HG02884 (cell line): Measurements from ENCODE around the gene CUX1.
"Not testable (repeated sequence)": the region's sequence is repeated elsewhere in the genome, so short reads cannot be mapped to it uniquely, and the experiment has no call there.

ENCODE experiments used
- ATAC-seq: cut with Tn5 transposase; IDR thresholded peaks from one replicate; pipeline ENCODE4 v1.9.1; 2021; ENCODE audit warnings: mild to moderate bottlenecking, moderate library complexity; ENCODE audit not compliant: unreplicated experiment

CUX1 gene

DNA sequence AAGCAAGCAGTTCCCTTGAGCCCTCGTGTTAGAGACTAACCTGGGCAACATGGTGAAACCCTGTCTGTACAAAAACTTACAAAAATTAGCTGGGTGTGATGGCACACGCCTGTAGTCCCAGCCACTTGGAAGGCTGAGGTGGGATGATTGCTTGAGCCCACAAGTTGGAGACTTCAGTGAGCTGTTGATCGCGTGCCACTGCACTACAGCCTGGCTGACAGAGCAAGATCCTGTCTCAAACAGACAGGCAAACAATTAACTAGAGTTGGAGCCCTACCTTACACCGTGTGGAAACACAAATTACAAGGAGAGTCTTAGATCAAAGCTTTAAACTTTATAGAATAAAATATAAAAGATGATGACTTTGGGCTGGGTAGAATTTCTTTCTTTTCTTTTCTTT, 219.5 kb downstream of the CUX1 start:
- ATAC-seq: no peak

DNA sequence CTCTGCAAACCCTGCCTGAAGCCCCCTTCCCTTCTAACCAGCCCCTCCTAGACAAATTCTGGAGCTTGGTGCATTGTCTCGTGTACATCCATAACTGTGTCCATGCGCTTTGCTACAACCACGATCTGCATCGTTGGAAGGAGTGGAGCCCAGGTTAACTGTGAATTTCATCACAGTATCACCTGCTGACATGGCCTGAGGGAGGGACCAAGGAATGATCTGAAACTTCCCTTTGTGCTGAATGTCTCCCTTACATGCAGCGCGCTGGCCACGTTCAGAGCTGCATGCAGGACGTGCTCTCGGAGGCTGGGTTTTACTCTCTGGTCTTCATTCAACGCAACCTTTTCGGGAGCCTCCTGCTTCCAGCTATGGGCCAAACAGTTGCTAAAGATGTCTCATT, 222.3 kb downstream of the CUX1 start:
- ATAC-seq: no peak

DNA sequence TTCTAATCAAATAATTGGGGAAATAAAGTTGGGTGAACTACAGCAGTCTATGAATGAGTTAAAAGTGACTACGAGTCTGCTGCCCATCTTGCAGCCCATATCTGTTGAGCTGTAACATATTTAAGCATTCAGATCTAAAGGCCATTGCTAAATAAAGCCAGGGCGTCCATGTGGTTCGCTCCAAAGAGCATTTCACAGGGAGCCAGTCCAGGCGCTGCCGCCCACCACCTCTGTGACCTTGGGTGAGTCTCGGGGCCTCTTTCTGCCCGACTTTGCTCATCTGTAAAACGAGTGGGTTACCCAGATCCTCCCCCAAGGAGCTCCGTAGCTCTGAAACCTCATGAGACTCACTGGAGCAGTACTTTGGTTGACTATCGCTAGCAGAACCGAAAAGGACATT, 223.1 kb downstream of the CUX1 start:
- ATAC-seq: no peak

DNA sequence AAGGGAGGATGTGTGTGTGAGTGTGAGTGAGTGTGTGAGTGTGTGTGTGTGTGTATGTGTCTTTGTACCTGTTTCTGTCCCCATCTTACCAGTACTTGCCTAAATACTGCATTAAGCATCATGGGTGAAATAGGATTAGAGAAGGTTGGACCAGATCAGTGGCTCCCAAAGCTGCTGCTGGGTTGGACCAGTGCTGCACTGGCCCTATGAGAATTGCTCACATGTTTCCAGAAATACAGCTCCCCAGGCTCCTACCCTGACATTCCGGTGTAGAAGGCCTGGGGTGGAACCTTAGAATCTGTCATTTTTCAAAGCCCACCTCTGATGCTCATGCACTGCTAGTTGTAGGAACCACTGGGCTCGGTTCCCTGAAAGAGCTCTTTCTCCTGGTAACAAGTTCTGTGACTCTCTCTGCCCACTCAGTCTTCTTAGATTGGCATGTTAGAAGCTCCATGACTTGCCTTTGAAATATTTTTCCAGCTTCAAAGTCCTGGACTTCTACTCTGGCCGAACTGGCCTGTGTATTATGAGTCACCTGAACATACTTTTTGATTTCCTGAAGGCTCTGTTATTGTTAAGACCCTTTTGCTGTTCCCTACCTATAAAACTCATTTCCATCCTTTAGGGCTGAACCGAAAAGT, 224.7 kb downstream of the CUX1 start:
- no peak for ATAC-seq

DNA sequence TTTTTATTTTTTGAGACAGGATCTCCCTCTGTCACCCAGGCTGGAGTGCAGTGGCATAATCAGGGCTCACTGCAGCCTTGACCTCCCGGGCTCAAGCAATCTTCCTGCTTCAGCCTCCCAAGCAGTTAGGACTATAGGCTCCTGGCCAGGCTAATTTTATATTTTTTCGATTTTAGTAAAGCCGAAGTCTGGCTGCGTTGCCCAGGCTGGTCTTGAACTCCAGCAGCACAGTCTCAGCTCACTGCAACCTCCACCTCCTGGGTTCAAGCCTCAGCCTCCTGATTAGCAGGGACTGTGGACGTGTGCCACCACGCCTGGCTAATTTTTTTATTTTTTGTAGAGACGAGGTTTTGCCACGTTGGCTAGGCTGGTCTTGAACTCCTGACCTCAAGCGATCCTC, 225.4 kb downstream of the CUX1 start:
- ATAC-seq: not testable (repeated sequence)

DNA sequence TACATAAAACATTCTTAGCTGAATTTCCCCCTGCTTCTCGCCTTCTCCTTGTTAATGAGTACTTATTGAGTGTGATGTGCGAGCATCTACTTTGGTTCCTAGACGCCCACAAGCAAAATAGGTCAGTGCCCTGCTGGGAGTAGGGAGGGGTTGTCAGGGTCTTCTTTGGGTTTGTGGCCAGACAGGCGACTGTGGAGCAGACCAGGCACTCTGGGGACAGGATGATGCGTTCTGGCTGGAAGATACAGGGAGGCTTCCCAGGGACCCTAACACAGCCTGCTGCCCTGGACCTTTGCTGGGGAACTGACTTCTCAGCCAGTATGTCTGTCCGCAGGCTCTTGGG, 227.2 kb downstream of the CUX1 start:
- ATAC-seq: no peak

DNA sequence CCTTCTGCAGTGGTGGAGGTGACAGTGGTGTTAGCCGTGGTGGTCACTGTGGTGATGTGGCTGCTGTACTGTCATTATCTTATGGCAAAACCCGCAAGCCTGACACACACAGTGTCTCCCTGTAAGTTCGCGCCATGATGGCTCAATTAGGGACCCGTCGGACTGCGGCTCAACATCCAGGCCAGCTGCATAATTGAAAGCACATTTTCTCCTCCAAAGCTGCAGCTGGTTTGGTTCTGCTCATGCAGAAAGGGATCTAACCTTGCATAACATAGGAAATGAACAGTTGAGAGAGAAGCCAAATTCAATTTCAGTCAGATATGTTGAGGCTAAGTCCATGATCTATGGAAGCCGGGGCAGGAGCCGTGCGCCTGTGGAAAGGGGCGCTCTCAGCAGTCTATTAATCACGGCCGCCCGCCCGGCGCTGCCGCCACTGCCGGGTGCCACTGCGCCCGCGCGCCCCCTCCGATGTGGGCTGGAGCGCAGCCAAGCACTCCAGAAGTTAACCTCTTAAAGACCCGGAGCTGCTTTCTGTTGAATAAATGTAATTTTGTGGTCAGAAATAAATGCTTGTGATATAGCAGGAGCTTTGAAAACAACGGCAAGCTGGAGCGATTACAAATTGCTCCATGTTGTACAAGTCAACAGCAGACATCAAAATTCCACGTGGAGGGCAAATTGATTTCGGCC, 227.7 kb downstream of the CUX1 start:
- ATAC-seq: no peak

DNA sequence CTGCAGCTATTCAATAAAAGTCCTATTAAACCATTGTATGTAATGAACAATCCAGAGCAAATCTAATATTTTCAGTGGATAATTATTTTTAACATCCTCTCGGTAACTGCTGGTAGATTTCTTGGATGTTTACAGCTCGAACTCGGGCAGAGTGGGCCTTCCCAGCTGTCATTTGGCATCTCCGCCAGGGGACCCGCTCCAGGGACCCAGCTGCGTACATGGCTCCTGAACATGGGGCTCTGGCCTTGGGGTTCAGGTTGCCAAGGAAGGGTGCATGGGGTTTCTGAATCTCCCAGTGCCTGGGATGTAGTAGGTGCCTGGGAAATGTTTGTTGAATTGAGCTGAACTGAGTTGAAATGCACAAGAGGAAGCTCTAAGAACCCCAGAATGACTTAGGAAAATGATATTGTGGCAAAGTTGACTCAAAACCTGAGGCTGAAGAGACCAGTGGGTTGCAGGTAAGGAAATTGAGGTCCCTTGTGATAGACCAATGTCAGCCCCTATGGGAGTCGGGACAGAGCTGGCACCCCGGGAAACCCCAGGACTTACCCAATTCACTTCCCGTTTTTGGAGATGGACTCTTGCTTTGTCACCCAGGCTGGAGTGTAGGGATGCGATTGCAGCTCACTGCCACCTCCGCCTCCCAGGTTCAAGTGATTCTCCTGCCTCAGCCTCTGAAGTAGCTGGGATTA, 228.4 kb downstream of the CUX1 start:
- ATAC-seq: no peak

DNA sequence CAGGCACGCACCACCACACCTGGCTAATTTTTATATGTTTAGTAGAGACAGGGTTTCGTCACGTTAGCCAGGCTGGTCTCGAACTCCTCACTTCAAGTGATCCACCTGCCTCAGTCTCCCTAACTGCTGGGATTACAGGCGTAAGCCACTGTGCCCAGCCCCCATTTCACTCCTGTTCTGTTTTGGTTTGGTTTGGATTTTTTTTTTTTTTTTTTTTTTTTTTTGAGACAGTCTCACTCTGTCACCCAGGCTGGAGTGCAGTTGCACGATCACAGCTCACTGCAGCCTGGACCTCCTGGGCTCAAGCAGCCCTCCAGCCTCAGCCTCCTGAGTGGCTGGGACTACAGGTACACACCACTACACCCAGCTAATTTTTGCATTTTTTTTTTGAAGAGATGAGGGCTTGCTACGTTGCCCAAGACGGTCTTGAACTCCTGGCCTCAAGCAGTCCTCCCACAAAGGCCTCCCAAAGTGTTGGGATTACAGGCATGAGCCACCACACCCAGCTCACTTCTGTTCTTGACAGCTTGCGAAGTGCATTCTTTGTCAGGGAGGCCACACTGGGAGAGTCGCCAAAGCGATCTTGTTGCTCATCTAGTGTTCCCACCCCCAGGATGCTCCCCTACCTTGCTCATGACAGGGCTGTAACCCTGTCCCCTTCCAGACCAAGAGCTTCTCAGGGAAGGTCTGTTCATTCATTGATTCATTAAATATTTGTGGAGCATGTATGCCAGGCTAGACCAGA, 229.1 kb downstream of the CUX1 start:
- no peak for ATAC-seq

DNA sequence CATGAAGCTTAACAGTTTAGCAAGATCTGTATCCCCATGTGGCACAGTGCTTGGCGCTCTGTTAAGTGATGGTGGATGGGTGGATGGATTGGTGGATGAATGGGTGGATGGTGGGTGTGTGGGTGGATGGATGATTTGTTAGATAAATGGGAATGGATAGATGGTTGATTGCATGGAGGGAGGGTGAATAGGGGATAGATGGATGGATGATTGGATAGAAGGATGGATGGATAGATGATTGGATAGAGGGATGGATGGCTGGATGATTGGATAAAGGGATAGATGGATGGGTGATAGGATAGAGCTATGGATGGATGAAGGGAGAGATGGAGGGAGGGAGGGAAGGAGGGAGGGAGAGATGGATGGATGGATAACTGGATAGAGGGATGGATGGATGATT, 229.7 kb downstream of the CUX1 start:
- no peak for ATAC-seq

DNA sequence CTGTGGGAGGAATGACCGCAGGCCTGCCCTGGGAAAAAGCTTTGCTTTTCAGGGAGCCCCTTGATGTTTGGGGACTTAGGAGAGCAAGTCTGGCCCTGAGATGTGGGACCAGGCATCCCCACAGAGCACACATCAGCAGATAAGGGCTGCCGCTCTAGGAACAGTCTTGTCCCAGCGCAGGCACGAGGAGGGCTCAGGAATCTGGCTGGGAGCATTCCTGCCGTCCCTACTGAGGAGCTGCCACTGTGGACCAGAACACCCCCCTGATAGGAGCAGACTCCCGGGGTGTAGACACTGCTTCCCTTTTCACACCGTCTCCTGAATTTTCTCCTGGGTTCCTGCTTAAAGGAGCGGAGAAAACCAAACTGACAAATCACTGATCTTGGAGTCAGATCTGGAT, 232.3 kb downstream of the CUX1 start:
- no peak for ATAC-seq

DNA sequence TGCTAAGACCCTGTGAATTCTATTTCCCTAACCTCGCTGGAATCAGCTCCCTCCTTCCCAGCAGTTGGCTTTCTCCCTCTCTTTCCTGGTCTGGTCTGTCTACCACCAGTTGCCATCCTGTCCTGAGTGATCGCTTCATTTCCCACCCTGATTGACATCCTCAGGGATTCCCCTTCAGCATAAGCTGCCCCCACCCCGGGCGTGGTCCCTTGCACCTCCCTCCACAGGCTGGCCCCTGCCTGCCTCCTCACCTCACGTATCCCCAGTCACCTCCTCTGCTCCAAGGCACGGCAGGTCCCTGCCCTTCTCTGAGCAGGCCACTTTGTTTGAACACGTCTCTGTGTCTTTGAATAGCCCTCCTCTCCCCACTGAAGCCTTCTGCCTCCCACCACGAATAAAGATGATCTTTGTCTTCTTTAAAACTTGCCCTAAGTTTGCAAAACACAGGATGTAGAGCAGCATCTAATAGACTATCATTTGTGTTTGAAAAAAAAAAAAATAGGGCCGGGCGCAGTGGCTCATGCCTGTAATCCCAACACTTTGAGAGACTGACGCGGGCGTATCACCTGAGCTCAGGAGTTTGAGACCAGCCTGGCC, 233.5 kb downstream of the CUX1 start:
- ATAC-seq: no peak

DNA sequence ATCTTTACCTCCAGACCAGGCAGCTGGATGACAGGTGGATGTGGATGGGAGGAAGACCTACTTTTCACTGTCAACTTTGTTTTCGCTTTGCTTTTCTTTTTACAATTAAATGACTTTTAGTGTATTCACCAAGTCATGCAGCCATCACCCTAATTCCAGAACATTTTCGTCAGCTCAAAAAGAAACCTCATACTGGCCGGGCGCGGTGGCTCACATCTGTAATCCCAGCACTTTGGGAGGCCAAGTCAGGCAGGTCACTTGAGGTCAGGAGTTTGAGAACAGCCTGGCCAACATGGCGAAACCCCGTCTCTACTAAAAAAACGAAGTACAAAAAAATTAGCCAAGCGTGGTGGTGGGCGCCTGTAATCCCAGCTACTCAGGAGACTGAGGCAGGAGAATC, 234.3 kb downstream of the CUX1 start:
- not testable (repeated sequence) for ATAC-seq

DNA sequence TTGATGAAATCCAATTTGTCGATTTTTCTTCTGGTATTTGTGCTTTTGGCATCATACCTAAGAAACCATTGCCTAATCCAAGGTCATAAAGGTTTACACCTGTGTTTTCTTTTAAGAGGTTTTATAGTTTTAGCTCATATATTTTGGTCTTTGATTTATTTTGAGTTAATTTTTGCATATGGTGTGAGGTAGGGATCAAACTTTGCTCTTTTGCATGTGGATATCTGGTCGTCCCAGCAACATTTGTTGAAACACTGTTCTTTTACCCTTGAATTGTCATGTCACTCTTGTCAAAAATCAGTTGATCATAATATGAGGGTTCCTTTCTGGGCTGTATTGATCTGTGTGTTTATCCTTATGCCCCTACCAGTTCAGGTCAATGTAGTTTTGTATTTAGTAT, 236.7 kb downstream of the CUX1 start:
- ATAC-seq: no peak

DNA sequence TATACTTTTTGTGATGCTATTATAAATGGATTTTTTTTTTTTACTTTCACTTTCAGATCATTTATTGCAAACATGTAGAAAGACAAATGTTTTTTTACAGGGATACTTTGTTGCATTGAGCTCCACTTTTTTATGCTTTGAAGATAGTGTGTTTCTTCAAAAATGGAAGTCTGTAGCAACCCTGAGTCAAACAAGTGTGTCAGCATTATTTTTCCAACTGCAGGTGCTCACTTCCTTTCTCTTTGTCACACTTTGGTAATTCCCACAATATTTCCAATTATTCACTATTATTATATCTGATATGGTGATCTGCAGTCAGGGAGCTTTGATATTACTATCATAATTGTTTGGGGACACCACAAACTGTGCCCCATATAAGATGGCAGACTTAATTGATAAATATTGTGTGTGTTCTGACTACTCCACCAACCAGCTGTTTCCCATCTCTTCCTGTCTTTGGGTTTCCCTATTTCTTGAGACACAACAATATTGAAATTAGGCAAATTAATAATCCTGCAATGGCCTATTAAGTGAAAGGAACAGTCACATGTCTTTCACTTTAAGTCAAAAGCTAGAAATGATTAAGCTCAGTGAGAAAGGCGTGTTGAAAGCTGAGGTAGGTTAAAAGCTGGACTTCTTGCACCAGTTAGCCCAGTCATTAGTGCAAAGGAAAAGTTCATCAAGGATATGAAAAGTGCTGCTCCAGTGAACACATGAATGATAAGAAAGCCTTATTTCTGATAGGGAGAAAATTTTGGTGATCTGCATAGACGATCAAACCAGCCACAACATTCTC, 238.0 kb downstream of the CUX1 start:
- ATAC-seq: no peak

DNA sequence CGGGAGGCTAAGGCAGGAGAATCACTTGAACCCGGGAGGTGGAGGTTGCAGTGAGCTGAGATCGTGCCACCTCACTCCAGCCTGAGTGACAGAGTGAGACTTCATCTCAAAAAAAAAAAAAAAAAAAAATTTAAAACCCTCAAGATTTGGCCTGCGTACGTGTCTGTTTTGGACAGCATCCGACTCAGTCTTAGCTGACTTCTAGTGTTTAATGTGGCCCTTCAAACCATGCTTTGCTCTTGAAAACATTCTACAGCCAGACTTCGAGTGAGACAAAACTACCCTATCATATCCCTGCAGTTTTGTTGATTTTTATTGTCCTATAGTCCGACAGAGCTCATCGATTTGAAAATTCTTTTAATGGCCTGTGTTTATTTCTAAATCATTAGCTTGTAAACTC, 242.1 kb downstream of the CUX1 start:
- no peak for ATAC-seq

DNA sequence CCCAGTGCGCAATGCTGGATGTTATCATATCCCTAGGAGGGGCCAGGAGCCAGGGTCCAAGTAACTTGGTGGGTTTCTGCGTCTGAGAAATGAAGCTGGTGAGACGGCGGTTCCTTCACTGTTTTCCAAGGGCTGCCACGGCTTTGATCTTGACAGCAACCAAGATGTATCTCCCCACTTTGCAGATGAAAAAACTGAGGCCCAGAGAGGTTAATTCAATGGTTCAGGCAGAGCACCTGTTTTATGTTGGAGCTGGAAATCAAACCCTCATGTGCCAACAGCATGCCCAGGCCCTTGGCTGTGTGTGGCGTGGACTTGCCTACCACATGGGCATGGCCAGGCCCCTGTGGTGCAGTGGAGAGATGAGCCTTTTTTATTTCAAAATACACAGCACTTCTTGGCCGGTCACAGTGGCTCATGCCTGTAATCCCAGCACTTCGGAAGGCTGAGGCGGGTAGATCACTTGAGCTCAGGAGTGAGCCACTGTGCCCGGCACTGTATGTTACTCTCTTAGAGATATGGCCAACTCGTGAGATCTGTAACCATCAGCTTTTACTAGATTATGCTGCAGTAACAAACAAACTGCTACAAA, 244.0 kb downstream of the CUX1 start:
- ATAC-seq: no peak

DNA sequence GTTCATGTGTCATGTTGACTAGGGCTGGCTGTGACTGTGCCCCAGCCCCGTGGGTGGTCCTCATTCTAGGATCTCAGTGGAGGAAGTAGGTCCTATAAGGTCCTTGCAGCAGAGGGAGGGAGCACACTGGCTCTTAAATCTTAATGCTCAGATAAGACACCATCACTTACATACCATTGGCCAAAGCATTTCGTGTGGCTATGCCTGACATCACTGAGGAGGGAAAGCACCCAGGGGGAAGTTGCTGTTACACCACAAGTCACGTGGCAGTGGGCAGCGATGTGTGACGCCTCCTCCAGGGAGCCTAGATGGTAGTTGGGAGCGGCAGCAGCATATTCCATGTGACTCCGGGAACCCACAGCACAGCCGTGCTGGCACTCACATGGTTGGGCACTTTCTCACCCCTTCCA, 244.6 kb downstream of the CUX1 start:
- ATAC-seq: peak; percentile 89

DNA sequence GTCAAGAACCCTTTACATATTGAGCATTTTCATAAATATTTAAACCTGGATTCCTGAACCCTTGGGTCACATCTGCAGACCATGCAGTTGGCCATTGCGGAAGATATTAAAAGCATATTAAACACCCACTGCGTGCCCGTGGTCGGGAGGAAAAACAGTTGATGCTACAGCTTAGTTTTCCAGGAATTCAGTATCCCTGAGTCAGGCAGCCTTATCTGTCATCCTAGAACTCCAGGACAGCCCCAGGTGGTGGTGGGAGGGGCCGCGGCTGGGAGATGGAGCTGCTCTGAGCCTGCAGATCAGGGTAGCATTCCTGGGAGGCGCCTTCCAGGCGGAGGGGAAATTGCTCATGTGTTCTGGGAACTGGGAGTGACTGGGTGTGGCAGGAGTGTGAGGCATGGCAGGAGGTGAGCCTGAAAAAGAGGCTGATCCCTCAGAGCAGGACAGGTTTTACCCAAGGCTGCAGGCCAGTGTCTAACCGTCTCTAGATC, 246.3 kb downstream of the CUX1 start:
- no peak for ATAC-seq
